LNCaP clone FGC (cell line): ENCODE data around the gene MPPED2.

ENCODE experiments used
- DNase-seq: peaks from one replicate; pipeline ENCODE4 v3.0.0-alpha.2; 2011; ENCODE audit warnings: low read depth
- H3K4me3 ChIP-seq: 2 replicates; pipeline ENCODE4 v1.5.1; 2011; ENCODE audit warnings: mild to moderate bottlenecking, low read depth, low read length, control low read depth
- CTCF ChIP-seq: IDR thresholded peaks from 2 replicates; pipeline ENCODE4 v1.5.1; 2012; ENCODE audit warnings: mild to moderate bottlenecking; ENCODE audit not compliant: control insufficient read depth, insufficient read depth; ENCODE audit errors: extremely low read depth

The MPPED2 gene

GRCh38 chr11:30533445-30533947 lies 52.7 kb downstream of the MPPED2 start:
- no peak for TF ChIP-seq CTCF
- H3K4me3 ChIP-seq, result no peak overlapping the region
- DNase-seq, result no peak

GRCh38 chr11:30527566-30527965 lies 58.6 kb downstream of the MPPED2 start:
- no peak for DNase-seq
- H3K4me3 ChIP-seq, result no peak overlapping the region
- TF ChIP-seq CTCF, result no peak

GRCh38 chr11:30526558-30526957 lies 59.6 kb downstream of the MPPED2 start:
- DNase-seq, result no peak
- no peak overlapping the region for H3K4me3 ChIP-seq
- TF ChIP-seq CTCF, result no peak

- H3K4me3 ChIP-seq, result no peak overlapping the region
- TF ChIP-seq CTCF, result no peak
- no peak for DNase-seq
Observed at GRCh38 chr11:30522536-30523243, 63.5 kb downstream of the MPPED2 start.

GRCh38 chr11:30521297-30522071 lies 64.7 kb downstream of the MPPED2 start:
- H3K4me3 ChIP-seq, result no peak overlapping the region
- DNase-seq, result no peak
- TF ChIP-seq CTCF, result no peak

GRCh38 chr11:30513087-30513486 lies 73.1 kb downstream of the MPPED2 start:
- DNase-seq, result no peak
- H3K4me3 ChIP-seq, result no peak overlapping the region
- no peak for TF ChIP-seq CTCF
